ENCODE results near the gene POLR1D.

POLR1D gene

GRCh38 chr13:27621366-27622101 lies at the start of gene POLR1D:
Gene POLR1D (plus strand): TSS chr13:27621892. CDS start chr13:27621984, 92 bp downstream.
- Mint-ChIP-seq H3K4me3 (peak within 1 kb of the TSS; percentile 97), H3K27me3 (no peaks in the 10 kb centered on the region), H3K36me3 (ENCODE audit: low read depth) (peaks cover 55% of the 10 kb centered on the region), H3K27ac (peak within 1 kb of the TSS; percentile 96), H3K4me1 (ENCODE audit: low read depth) (peaks cover 69% of the 10 kb centered on the region), H3K9me3 (no peaks in the 10 kb centered on the region)
- peak; percentile 87 for DNase-seq

GRCh38 chr13:27572234-27572901 lies 49.3 kb upstream of the POLR1D start:
- DNase-seq: no peak
- no peak overlapping the region for H3K4me3 Mint-ChIP-seq
- H3K9me3 Mint-ChIP-seq: no peaks in the 10 kb centered on the region
- H3K27me3 Mint-ChIP-seq: no peaks in the 10 kb centered on the region
- peaks cover 38% of the 10 kb centered on the region for H3K36me3 Mint-ChIP-seq (ENCODE audit: low read depth)
- H3K27ac Mint-ChIP-seq: no peak overlapping the region
- peaks cover 21% of the 10 kb centered on the region for H3K4me1 Mint-ChIP-seq (ENCODE audit: low read depth)

GRCh38 chr13:27573265-27573664 lies 48.4 kb upstream of the POLR1D start:
- H3K36me3 Mint-ChIP-seq (ENCODE audit: low read depth): peaks cover 42% of the 10 kb centered on the region
- H3K4me1 Mint-ChIP-seq (ENCODE audit: low read depth): peaks cover 21% of the 10 kb centered on the region
- no peak overlapping the region for H3K27ac Mint-ChIP-seq
- no peaks in the 10 kb centered on the region for H3K27me3 Mint-ChIP-seq
- DNase-seq: no peak
- H3K4me3 Mint-ChIP-seq: no peak overlapping the region
- no peaks in the 10 kb centered on the region for H3K9me3 Mint-ChIP-seq

GRCh38 chr13:27574661-27575060 lies 47.0 kb upstream of the POLR1D start:
- H3K4me3 Mint-ChIP-seq: no peak overlapping the region
- H3K27ac Mint-ChIP-seq: peak overlapping the region; percentile 6

GRCh38 chr13:27578121-27579030 lies 43.3 kb upstream of the POLR1D start:
- peaks cover 20% of the 10 kb centered on the region for H3K4me1 Mint-ChIP-seq (ENCODE audit: low read depth)
- H3K27me3 Mint-ChIP-seq: no peaks in the 10 kb centered on the region

More at GRCh38 chr13:27574661-27575060, 47.0 kb upstream of the POLR1D start:
- no peaks in the 10 kb centered on the region for H3K9me3 Mint-ChIP-seq
- H3K4me1 Mint-ChIP-seq (ENCODE audit: low read depth): peaks cover 24% of the 10 kb centered on the region
- DNase-seq: no peak
- peaks cover 40% of the 10 kb centered on the region for H3K36me3 Mint-ChIP-seq (ENCODE audit: low read depth)
- H3K27me3 Mint-ChIP-seq: no peaks in the 10 kb centered on the region

GRCh38 chr13:27583645-27584044 lies 38.0 kb upstream of the POLR1D start:
- no peak overlapping the region for H3K4me3 Mint-ChIP-seq
- H3K27ac Mint-ChIP-seq: peak overlapping the region; percentile 61
- DNase-seq: no peak

More at GRCh38 chr13:27578121-27579030, 43.3 kb upstream of the POLR1D start:
- Mint-ChIP-seq H3K9me3 (no peaks in the 10 kb centered on the region), H3K36me3 (ENCODE audit: low read depth) (peaks cover 45% of the 10 kb centered on the region), H3K27ac (no peak overlapping the region), H3K4me3 (no peak overlapping the region)
- no peak for DNase-seq

GRCh38 chr13:27587095-27587746 lies 34.5 kb upstream of the POLR1D start:
- H3K4me3 Mint-ChIP-seq: no peak overlapping the region

More at GRCh38 chr13:27583645-27584044, 38.0 kb upstream of the POLR1D start:
- Mint-ChIP-seq H3K4me1 (ENCODE audit: low read depth) (peaks cover 30% of the 10 kb centered on the region), H3K36me3 (ENCODE audit: low read depth) (peaks cover 14% of the 10 kb centered on the region), H3K27me3 (no peaks in the 10 kb centered on the region), H3K9me3 (peaks cover 4% of the 10 kb centered on the region)

GRCh38 chr13:27588405-27588804 lies 33.3 kb upstream of the POLR1D start:
- Mint-ChIP-seq H3K27me3 (no peaks in the 10 kb centered on the region), H3K27ac (no peak overlapping the region), H3K9me3 (peaks cover 6% of the 10 kb centered on the region), H3K4me1 (ENCODE audit: low read depth) (peaks cover 23% of the 10 kb centered on the region), H3K4me3 (no peak overlapping the region), H3K36me3 (ENCODE audit: low read depth) (no peaks in the 10 kb centered on the region)
- no peak for DNase-seq

More at GRCh38 chr13:27587095-27587746, 34.5 kb upstream of the POLR1D start:
- peaks cover 6% of the 10 kb centered on the region for H3K9me3 Mint-ChIP-seq
- DNase-seq: no peak
- no peak overlapping the region for H3K27ac Mint-ChIP-seq
- H3K27me3 Mint-ChIP-seq: no peaks in the 10 kb centered on the region
- H3K4me1 Mint-ChIP-seq (ENCODE audit: low read depth): peaks cover 27% of the 10 kb centered on the region
- no peaks in the 10 kb centered on the region for H3K36me3 Mint-ChIP-seq (ENCODE audit: low read depth)

GRCh38 chr13:27592865-27593264 lies 28.8 kb upstream of the POLR1D start:
- Mint-ChIP-seq H3K9me3 (peaks cover 6% of the 10 kb centered on the region), H3K36me3 (ENCODE audit: low read depth) (no peaks in the 10 kb centered on the region), H3K4me1 (ENCODE audit: low read depth) (peaks cover 4% of the 10 kb centered on the region), H3K4me3 (no peak overlapping the region), H3K27me3 (no peaks in the 10 kb centered on the region), H3K27ac (no peak overlapping the region)
- no peak for DNase-seq

GRCh38 chr13:27593267-27593666 lies 28.4 kb upstream of the POLR1D start:
- no peak overlapping the region for H3K4me3 Mint-ChIP-seq
- H3K4me1 Mint-ChIP-seq (ENCODE audit: low read depth): peaks cover 2% of the 10 kb centered on the region
- H3K27me3 Mint-ChIP-seq: no peaks in the 10 kb centered on the region
- no peak for DNase-seq
- H3K36me3 Mint-ChIP-seq (ENCODE audit: low read depth): no peaks in the 10 kb centered on the region
- no peak overlapping the region for H3K27ac Mint-ChIP-seq
- peaks cover 4% of the 10 kb centered on the region for H3K9me3 Mint-ChIP-seq

- peaks cover 11% of the 10 kb centered on the region for H3K4me1 Mint-ChIP-seq (ENCODE audit: low read depth)
- H3K36me3 Mint-ChIP-seq (ENCODE audit: low read depth): no peaks in the 10 kb centered on the region
- no peaks in the 10 kb centered on the region for H3K27me3 Mint-ChIP-seq
- no peaks in the 10 kb centered on the region for H3K9me3 Mint-ChIP-seq
- no peak overlapping the region for H3K4me3 Mint-ChIP-seq
- DNase-seq: no peak
- no peak overlapping the region for H3K27ac Mint-ChIP-seq
Measured at GRCh38 chr13:27595055-27595811, 26.5 kb upstream of the POLR1D start.

- no peaks in the 10 kb centered on the region for H3K27me3 Mint-ChIP-seq
- no peaks in the 10 kb centered on the region for H3K36me3 Mint-ChIP-seq (ENCODE audit: low read depth)
- H3K4me1 Mint-ChIP-seq (ENCODE audit: low read depth): peaks cover 22% of the 10 kb centered on the region
- DNase-seq: no peak
- no peaks in the 10 kb centered on the region for H3K9me3 Mint-ChIP-seq
- no peak overlapping the region for H3K27ac Mint-ChIP-seq
- H3K4me3 Mint-ChIP-seq: no peak overlapping the region
Measured at GRCh38 chr13:27599096-27599495, 22.6 kb upstream of the POLR1D start.

GRCh38 chr13:27599845-27600553 lies 21.7 kb upstream of the POLR1D start:
- DNase-seq: no peak
- no peak overlapping the region for H3K27ac Mint-ChIP-seq
- no peak overlapping the region for H3K4me3 Mint-ChIP-seq
- H3K27me3 Mint-ChIP-seq: no peaks in the 10 kb centered on the region
- peaks cover 2% of the 10 kb centered on the region for H3K9me3 Mint-ChIP-seq
- H3K36me3 Mint-ChIP-seq (ENCODE audit: low read depth): no peaks in the 10 kb centered on the region
- H3K4me1 Mint-ChIP-seq (ENCODE audit: low read depth): peaks cover 22% of the 10 kb centered on the region
